ENCODE data around the gene HDGFL2.
"Not testable (repeated sequence)": the region's sequence is repeated elsewhere in the genome, so short reads cannot be mapped to it uniquely, and the experiment has no call there.

Gene HDGFL2

DNA sequence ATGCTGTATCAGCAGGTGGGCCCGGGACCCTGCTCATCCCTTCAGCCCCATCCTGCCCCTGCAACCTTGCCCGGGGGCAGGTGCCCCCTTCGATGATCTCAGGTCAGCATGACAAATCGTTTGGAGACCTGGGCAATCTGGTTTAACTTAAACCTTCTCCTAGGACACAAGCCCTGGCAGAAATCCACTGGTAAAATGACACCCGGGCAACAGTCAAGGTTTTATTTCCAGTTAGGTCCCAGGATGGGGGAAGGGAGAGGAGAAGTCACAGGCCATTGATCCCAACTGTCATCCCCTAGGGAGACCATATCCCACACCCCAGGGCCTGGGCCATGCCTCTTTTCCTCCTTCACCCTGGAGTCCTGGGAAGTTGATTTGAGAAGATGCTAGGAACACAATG is 64.7 kb downstream of the HDGFL2 start:
- no peak for DNase-seq

DNA sequence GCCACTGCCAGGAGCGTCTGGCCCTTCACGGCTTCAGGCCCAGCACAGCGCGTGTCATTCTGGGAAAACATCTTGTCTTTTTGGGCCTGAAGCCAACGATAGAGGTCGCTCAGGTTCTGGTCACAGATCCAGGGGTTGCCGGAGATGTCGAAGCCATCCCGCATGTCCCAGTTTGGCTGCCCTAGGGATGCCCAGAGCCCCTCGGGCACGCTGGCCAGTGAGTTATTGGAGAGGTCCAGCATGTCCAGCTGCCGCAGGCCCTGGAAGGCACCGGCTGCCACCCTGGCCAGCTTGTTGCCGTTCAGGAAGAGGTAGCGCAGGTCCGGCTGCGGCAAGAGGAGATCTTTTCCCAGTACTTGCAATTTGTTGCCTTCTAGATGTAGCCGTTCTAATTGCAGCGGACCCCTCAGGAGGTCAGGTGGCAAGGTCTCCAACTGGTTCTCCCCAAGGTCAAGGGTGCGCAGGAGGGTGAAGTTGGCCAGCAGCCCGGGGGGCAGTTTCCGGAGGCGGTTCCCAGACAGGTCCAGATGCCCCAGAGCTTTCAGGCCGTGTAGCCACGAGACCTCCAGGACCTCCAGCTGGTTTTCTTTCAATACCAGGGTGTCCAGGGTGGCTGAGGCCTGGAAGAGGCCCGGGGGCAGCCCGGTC is 66.0 kb downstream of the HDGFL2 start:
- no peak for DNase-seq

DNA sequence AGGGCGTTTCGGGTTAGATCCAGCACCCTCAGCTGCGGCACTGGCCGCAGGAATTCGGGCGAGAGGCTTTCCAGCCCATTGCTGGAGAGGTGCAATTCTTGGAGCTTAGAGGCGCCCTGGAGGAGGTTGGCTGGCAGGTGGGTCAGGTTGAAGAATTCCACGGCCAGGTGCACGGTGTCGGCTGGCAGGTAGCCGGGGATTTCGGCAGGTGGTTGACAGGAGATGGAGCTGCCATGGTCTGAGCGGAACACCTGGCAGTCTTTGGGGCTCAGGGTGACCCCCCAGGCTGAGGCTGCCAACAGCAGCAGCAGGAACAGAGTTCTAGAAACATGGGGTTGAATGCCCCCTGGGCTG is 66.5 kb downstream of the HDGFL2 start:
- DNase-seq: no peak

DNA sequence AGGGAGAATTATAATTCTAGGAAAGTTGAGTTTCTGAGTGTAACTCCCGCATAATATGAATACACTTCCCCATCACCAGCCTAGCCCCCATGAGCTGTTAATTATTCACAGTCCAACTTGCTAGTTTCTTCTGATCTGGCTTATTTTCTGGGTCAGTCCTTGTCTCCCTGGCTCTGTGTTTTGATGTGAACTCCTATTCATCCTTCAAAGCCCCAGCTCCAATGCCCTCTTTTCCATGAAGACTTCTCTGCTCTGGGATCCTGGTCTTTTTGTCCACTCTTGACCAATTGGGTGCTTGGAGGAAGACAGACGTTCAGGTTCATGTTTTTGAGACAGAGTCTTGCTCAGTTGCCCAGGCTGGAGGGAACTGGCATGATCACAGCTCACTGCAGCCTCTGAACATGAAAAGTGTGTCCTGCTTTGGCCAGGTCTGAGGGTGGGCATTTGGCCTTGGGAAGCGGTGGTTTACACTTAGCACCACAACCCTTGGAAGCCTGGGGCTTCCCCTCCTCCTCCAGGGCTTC is 67.1 kb downstream of the HDGFL2 start:
- DNase-seq: no peak

DNA sequence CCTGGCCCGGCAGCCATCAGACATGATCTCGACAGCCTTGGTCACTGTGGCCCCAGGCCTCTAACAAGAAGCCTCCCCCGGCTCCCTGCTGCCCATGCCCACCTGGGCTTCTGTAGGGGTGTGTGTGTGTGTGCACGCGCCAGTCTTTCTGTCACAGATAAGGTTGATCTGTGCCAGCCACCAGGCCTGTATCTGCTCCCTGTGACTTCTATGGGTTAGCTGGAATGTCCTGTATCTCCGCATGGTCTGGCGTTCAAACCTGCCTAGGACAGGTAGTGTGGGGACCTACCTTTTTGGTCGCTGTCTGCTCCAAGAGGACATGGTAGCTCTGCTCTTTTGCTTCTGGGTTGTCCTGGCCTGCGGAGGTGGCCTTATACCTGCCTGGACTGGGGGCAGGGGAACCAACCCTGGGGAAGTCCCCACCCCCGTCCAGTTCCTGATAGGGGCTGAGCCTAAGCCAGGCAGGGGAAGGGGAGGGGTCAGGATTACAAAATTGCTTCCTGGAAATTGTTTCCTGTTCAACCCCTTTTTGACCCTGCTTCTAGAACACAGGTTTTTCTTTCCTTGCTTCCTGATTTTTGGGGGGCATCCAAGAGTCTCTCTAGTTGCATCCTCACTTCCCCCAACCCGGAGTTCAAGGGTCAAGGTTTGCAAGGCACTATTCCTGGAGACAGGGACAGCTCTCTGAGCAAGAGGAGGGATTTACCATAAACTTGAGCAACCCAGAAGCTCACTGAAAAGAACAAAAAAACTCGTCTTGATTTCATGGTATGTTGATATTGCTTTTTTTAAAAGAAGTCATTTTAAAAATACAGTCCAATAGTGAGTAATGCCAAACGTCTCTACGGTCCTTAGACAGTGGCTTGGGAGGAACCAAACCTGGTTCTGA is 67.8 kb downstream of the HDGFL2 start, which contains the start of gene LRG1:
TSS of gene LRG1 (minus strand) at position 344 of the 889 bp plus-strand sequence. CDS start at position 321, 23 bp downstream.
- no peak for DNase-seq

DNA sequence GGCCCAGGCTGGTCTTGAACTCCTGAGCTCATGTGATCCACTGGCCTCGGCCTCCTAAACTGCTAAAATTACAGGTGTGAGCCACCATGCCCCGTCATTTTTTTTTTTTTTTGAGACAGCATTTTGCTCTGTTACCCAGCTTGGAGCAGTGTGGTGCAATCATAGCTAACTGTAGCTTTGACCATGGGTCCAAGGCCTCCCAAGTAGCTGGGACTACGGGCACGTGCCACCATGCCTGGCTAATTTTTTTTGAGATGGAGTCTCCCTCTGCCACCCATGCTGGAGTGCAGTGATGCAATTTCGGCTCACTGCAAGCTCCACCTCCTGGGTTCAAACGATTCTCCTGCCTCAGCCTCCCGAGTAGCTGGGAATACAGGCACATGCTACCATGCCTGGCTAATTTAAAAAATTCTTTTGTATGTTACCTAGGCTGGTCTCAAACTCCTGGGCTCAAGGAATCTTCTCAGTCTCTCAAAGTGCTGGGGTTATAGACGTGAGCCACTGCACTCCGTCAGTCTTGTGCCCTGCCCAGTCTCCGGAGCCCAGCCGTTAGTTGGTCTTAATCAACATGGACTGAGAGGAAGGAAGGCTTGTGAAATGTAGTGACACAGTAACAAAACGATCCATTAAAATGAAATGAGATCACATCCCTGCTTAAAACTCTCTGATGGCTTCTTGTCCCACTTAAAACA is 69.2 kb downstream of the HDGFL2 start:
- DNase-seq: no peak

DNA sequence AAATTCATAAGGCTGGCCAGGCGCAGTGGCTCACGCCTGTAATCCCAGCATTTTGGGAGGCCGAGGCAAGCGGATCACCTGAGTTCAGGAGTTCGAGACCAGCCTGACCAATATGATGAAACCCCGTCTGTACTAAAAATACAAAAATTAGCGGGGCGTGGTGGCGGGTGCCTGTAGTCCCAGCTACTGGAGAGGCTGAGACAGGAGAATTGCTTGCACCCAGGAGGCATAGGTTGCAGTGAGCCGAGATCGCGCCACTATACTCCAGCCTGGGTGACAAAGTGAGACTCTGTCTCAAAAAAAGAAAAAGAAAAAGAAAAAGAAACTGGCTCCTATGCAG is 69.7 kb downstream of the HDGFL2 start:
- not testable (repeated sequence) for DNase-seq

DNA sequence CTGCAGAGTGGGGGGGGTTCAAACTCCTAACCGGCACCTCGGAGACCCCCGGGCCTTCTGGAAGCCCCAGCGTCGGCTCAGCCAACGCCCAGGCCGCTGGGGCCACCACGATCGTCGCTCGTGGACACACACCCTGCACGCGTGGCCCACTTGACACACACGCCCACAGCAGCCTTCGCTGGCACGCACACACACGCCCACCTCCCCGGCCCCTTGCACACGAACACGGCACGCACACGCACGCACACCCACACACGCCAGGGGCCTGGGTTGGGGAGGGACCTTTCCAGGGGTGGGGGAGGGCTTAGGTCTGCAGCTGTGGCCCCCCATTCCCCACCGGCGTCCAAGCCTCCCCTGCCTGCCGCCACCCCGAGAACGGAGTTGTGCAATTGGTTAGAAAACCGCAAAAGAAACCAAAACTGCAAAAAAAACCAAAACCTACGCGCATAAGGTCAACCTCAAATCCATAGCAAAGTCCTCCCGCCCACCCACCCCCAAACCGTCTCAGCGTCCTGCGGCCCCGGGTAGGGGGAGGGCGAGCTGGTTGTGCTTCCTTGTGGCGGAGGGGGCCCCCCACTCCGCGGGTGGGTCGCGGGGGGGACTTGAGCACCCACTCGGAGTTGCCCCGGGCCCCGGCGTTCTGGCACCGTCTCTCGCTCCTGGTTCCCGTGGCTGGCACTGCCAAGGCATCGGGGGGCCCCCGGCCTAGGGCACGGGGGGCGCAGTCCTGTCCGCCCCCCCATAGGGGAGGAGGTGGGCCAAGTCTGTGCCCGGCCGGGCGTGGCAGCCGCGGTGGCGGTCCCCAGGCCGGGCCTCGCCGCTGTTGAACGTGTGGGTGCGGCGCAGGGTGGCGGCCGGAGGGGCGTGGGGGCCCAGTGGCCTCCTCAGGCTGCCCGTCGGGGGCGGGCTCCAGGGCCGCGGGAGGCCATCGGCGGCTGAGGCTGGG is 71.1 kb downstream of the HDGFL2 start:
- DNase-seq: no peak

DNA sequence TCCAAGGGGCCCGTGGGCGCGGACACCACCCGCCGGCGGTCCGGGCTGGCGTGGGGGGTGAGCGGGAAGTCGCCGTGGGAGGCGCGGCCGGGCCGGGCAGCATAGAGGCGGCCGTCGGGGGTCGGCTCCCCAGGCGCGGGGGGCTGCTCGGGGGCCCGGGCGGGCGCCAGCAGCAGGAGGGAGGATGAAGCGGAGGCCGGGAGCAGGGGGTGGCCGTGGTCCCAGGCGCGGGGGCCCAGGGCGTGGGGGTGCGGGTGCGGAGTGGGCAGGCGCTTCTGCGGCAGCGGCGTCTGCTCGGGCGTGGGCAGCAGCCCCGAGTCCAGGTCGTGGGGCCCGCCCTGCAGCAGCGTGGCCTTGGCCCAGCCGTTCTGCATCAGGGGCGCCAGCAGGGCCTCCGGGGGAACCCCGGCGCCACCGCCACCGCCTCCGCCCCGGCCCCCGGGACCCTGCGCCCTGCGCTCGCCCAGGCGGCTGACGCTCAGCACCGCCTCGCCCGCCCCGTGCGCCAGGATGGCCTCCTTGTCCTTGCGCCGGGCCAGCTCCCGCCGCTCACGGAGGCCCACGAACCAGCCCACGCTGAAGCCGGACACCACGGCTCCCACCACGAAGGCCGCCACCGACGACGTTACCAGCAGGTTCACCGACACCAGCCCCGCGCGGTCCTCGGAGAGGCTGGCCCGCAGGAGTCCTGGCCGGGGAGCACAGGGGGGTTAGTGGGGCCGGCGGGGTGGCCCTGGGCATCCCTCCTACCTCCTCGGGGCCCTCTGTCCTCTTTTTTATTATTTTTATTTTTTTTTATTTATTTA is 71.9 kb downstream of the HDGFL2 start:
- DNase-seq: no peak

DNA sequence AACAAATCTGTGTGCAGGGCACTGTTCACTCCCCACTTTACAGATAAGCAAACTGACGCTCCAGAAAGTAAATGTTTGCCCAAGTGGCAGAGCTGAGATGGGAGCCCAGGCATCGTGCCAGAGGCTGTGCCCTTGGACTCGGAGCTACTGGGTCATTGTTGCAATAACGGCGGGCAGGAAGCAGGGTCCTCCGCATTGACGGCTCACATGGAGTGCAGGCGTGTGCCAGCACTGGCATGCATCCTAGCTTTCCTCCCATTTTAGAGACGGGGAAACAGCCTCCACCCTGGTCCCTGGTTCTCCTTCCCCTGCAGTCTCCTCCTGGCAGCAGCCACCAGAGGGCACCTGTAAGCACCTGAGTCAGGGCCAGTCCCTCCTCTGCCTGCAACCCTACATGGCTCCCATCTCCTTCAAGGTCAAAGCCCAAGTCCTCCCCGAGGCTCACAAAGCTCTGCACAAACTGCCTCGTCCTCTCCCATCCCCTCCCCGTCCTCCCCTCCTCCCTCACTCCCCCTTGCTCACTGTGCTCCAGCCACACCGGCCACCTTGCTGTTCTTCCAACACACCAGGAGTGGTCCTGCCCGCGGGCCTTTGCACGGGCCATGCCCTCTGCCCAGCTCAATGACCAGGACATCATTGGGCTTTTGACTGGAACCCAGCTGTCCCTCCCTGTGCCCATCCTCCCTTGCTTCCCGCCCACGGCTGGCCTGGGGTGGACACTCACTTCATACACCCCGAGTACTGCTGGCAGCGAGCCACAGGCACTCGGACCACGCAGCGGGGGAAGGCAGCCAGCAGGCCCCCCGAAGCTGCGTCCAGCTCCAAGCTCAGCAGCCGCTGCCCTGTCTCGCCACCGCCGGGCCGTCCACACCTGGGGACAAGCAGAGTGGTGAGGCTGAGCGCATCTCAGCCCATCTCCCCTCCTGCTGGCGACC is 75.5 kb downstream of the HDGFL2 start:
- DNase-seq: no peak

DNA sequence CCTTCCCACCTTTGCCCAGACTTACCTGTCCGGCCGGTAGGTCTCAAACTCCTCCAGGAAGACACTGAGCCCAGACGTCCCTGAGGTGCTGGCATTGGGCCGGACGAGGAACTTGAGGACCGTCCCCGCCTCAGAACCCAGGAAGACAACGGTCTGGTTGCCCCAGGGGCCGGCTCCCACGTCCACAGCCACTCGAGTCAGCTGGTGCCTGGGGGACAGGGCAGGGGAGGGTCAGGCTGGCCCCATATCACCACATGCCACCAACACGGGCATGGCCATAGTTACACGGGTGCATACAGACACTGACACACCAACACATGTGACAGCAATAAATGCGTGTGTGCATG is 76.1 kb downstream of the HDGFL2 start:
- DNase-seq: no peak

DNA sequence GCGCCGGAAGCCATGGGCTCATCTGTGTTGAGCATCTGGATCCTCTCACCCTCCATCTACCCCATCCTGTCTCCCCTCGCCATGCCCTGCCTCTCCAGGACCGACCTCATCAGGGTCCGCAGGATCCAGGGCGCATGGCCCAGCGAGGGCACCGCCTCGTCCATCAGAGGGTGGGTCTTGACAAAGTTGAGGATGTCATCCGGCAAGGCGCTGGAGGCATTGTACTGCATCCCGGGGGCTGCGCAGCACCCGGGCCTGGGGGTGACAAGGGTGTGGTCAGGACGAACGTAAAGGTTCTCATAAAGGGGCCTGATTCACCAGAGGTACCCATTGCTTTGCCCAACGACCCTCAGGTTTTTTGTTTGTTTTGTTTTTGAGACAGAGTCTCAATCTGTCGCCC is 77.9 kb downstream of the HDGFL2 start:
- DNase-seq: no peak

DNA sequence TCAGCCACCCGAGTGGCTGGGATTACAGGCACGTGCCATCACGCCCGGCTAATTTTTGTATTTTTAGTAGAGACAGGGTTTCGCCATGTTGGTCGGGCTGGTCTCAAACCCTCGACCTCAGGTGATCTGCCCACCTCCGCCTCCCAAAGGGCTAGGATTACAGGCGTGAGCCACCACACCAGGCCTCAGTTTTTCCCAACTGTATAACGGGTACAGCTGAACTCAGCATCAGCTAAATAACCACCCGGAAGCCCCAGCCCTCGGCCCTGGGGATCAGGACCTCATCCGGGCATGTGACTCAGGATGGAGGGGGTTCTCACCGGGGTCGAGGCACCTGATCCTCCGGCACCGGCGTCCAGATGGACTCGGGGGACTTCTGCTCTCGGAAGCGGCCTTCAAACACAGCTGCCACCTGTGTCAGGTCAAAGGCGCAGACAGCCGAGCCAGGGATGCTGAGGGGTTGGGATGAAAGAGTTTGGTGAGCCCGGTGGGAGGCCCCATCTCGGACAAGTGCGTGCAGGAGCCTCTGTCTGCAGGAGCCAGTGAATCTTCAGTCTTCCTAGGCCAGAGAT is 78.5 kb downstream of the HDGFL2 start:
- DNase-seq: no peak
